SK-N-SH (cell line): ENCODE data around the gene MDH1. TPM values are rescaled to one million over a fixed set of nuclear protein-coding genes. Genes with fewer than 3 reads are reported as not detected.

Experiments used
- CTCF ChIA-PET: fragments of 300-600, 350-600 bp; formaldehyde crosslinking; extraction: SDS; loops from one replicate; lab custom pipeline; 2021; lab: Yijun Ruan, JAX
- POLR2A ChIA-PET: fragments of 350-600 bp; sonication (Branson Sonifier 250); formaldehyde crosslinking; extraction: SDS; loops from one replicate; lab custom pipeline; 2020; ENCODE audit warnings: antibody characterized with exemption, inconsistent platforms; lab: Yijun Ruan, JAX
- DNase-seq: peaks from one replicate; pipeline ENCODE4 v3.0.0; 2012
- H2AFZ ChIP-seq: fragments of 200-600 bp; sonication (generic); 2 replicates; pipeline ENCODE4 v1.8.1; 2016; ENCODE audit warnings: antibody characterized with exemption, mild to moderate bottlenecking, low read depth
- H3F3A ChIP-seq: fragments of 200-600 bp; sonication (generic); replicated peaks from 2 replicates; pipeline ENCODE3; 2016; ENCODE audit warnings: antibody characterized with exemption, mild to moderate bottlenecking; ENCODE audit not compliant: insufficient read depth
- H3K27ac ChIP-seq, 2 experiments: fragments of 200-500 bp in 1 of 2; fragments of 200-600 bp in 1 of 2; sonication (Bioruptor generic) in 1 of 2; sonication (generic), shearing (Covaris generic) in 1 of 2; 2 replicates each; pipeline versions ENCODE4 v1.5.1 to v1.6.1; 2014 to 2016; ENCODE audit warnings: low read depth in 2 of 2, inconsistent platforms in 1 of 2, low read length in 1 of 2, mild to moderate bottlenecking in 1 of 2, mixed read lengths in 1 of 2
- H3K27me3 ChIP-seq: fragments of 200-600 bp; sonication (generic), shearing (Covaris generic); 2 replicates; pipeline ENCODE4 v1.6.1; 2016; ENCODE audit warnings: mixed run types; ENCODE audit not compliant: insufficient read depth
- H3K36me3 ChIP-seq, 2 experiments: fragments of 200-500 bp in 1 of 2; fragments of 200-600 bp in 1 of 2; sonication (Bioruptor generic) in 1 of 2; sonication (generic) in 1 of 2; replicated peaks in 1 of 2; 2 replicates each; pipeline versions ENCODE3 to v1.5.1; 2014 to 2016; ENCODE audit warnings: low read length in 1 of 2, mild to moderate bottlenecking in 1 of 2; ENCODE audit not compliant: insufficient read depth in 2 of 2, control insufficient read depth in 1 of 2
- H3K4me1 ChIP-seq, 2 experiments: fragments of 200-500 bp in 1 of 2; fragments of 200-600 bp in 1 of 2; sonication (Bioruptor generic) in 1 of 2; sonication (generic), shearing (Covaris generic) in 1 of 2; 2 replicates each; pipeline versions ENCODE4 v1.5.1 to v1.6.1; 2014 to 2016; ENCODE audit warnings: low read depth in 1 of 2, low read length in 1 of 2, mixed run types in 1 of 2; ENCODE audit not compliant: insufficient read depth in 2 of 2, control insufficient read depth in 1 of 2
- H3K4me2 ChIP-seq: fragments of 200-600 bp; sonication (generic), shearing (Covaris generic); 2 replicates; pipeline ENCODE4 v1.6.1; 2017; ENCODE audit warnings: mixed run types
- H3K4me3 ChIP-seq, 2 experiments: fragments of 200-500 bp in 1 of 2; fragments of 200-600 bp in 1 of 2; sonication (Bioruptor generic) in 1 of 2; sonication (generic), shearing (Covaris generic) in 1 of 2; 2 replicates each; pipeline versions ENCODE4 v1.5.1 to v1.8.1; 2014 to 2016; ENCODE audit warnings: low read depth in 2 of 2, inconsistent platforms in 1 of 2, low read length in 1 of 2, mild to moderate bottlenecking in 1 of 2, mixed read lengths in 1 of 2, moderate library complexity in 1 of 2
- H3K79me2 ChIP-seq: fragments of 200-600 bp; sonication (generic); 2 replicates; pipeline ENCODE4 v1.8.1; 2017; ENCODE audit warnings: mild to moderate bottlenecking; ENCODE audit not compliant: insufficient read depth
- H3K9ac ChIP-seq: fragments of 200-600 bp; sonication (generic); 2 replicates; pipeline ENCODE4 v1.6.1; 2017; ENCODE audit warnings: mixed run types
- H3K9me2 ChIP-seq: fragments of 200-600 bp; sonication (generic); 2 replicates; pipeline ENCODE4 v1.6.1; 2017; ENCODE audit warnings: mixed run types
- H3K9me3 ChIP-seq: fragments of 200-600 bp; sonication (generic); 2 replicates; pipeline ENCODE4 v1.6.1; 2017; ENCODE audit warnings: mixed run types, mild to moderate bottlenecking, moderate library complexity
- H4K20me1 ChIP-seq: fragments of 200-600 bp; sonication (generic); 2 replicates; pipeline ENCODE4 v1.6.1; 2017; ENCODE audit warnings: mild to moderate bottlenecking, mixed run types; ENCODE audit not compliant: insufficient read depth
- CHD2 ChIP-seq: fragments of 150-350 bp; IDR thresholded peaks from 2 replicates; pipeline ENCODE4 v1.6.1; 2018; ENCODE audit warnings: low read length; ENCODE audit not compliant: partially characterized antibody
- CTCF ChIP-seq: fragments of 200-600 bp; sonication (generic); IDR thresholded peaks from 2 replicates; pipeline ENCODE4 v1.6.1; 2017; ENCODE audit warnings: antibody characterized with exemption, mild to moderate bottlenecking, moderate library complexity
- ELF1 ChIP-seq: IDR thresholded peaks from 2 replicates; pipeline ENCODE4 v1.4.0; 2012
- EP300 ChIP-seq, 2 experiments: IDR thresholded peaks; 2 replicates each; pipeline versions ENCODE4 v1.4.0 to v1.6.1; 2012; ENCODE audit warnings: borderline replicate concordance in 1 of 2, low read depth in 1 of 2, low read length in 1 of 2
- FOSL2 ChIP-seq: IDR thresholded peaks from 2 replicates; pipeline ENCODE4 v1.4.0; 2012; ENCODE audit warnings: low read depth, mild to moderate bottlenecking, moderate library complexity, borderline replicate concordance
- GATA2 ChIP-seq: sonication (generic); formaldehyde crosslinking; IDR thresholded peaks from 2 replicates; pipeline ENCODE4 v1.5.0; 2020; ENCODE audit warnings: mild to moderate bottlenecking, missing genetic modification reagents
- IRF3 ChIP-seq: fragments of 150-350 bp; IDR thresholded peaks from 2 replicates; pipeline ENCODE4 v1.6.1; 2016; ENCODE audit warnings: mild to moderate bottlenecking, low read depth, low read length
- MXI1 ChIP-seq: IDR thresholded peaks from 2 replicates; pipeline ENCODE4 v1.6.1; 2012; ENCODE audit warnings: mild to moderate bottlenecking, low read depth, low read length, improper control_type of control experiment
- RAD21 ChIP-seq: IDR thresholded peaks from 2 replicates; pipeline ENCODE4 v1.6.1; 2012; ENCODE audit warnings: mild to moderate bottlenecking, low read length
- RFX5 ChIP-seq: IDR thresholded peaks from 2 replicates; pipeline ENCODE4 v1.6.1; 2012; ENCODE audit warnings: mild to moderate bottlenecking, improper control_type of control experiment, low read length
- SIN3A ChIP-seq: IDR thresholded peaks from 2 replicates; pipeline ENCODE4 v1.6.1; 2012; ENCODE audit warnings: low read depth, mild to moderate bottlenecking, low read length, moderate library complexity, borderline replicate concordance
- TCF12 ChIP-seq: IDR thresholded peaks from 2 replicates; pipeline ENCODE4 v1.4.0; 2012
- TEAD4 ChIP-seq: IDR thresholded peaks from 2 replicates; pipeline ENCODE4 v1.4.0; 2012; ENCODE audit warnings: mild to moderate bottlenecking, borderline replicate concordance; ENCODE audit not compliant: insufficient read depth
- USF2 ChIP-seq: fragments of 150-350 bp; IDR thresholded peaks from 2 replicates; pipeline ENCODE4 v1.6.1; 2017; ENCODE audit warnings: antibody characterized with exemption, low read length, low read depth, borderline replicate concordance
- YY1 ChIP-seq: IDR thresholded peaks from 2 replicates; pipeline ENCODE4 v1.4.0; 2012; ENCODE audit warnings: low read depth, mild to moderate bottlenecking
- WGBS: methylation state at CpG from one replicate; pipeline ENCODE4 v1.1.6; 2017; ENCODE audit warnings: low lambda C conversion rate; 5-methylcytosine and 5-hydroxymethylcytosine counted together
- polyA plus RNA-seq, 3 experiments: library from polyadenylated mRNA; depleted of rRNA; stranded (reverse); fragments of >200 nt; gene quantifications; 2 replicates each; pipeline ENCODE4 v1.2.3, GENCODE V29; 2012

MDH1 gene
- polyA plus RNA-seq, 1 of the 3 experiments (the other 2 are of a cell fraction), result 201 TPM

GRCh38 chr2:63642946-63643345, 54.2 kb downstream of the MDH1 start:
- Histone ChIP-seq H3K36me3 (no peaks in the 10 kb centered on the region), H3K79me2 (no peaks in the 10 kb centered on the region), H3F3A (no peaks in the 10 kb centered on the region), H3K27me3 (no peaks in the 10 kb centered on the region), H3K9me2 (no peaks in the 10 kb centered on the region), H3K27ac (no peak overlapping the region), H2AFZ (no peak overlapping the region), H4K20me1 (no peaks in the 10 kb centered on the region), H3K4me2 (no peak overlapping the region), H3K4me3 (no peak overlapping the region), H3K9ac (no peak overlapping the region), H3K9me3 (no peaks in the 10 kb centered on the region), H3K4me1 (no peaks in the 10 kb centered on the region)
- POLR2A ChIA-PET, result no interaction called here
- DNase-seq, result no peak
- TF ChIP-seq IRF3, result no peak
- TF ChIP-seq RFX5, result no peak
- TF ChIP-seq TCF12, result no peak
- no peak for TF ChIP-seq FOSL2
- no peak for TF ChIP-seq TEAD4
- no peak for TF ChIP-seq ELF1
- TF ChIP-seq EP300 (IDR thresholded peaks at IDR 0.05; ENCODE audit: borderline replicate concordance in 1 of 2, low read depth in 1 of 2, low read length in 1 of 2), result no peak
- TF ChIP-seq CHD2, result no peak
- TF ChIP-seq CTCF, result no peak
- CTCF ChIA-PET, result no interaction called here
- WGBS, result 43% methylated on average over 1 of the region's 1 CpG

DNA sequence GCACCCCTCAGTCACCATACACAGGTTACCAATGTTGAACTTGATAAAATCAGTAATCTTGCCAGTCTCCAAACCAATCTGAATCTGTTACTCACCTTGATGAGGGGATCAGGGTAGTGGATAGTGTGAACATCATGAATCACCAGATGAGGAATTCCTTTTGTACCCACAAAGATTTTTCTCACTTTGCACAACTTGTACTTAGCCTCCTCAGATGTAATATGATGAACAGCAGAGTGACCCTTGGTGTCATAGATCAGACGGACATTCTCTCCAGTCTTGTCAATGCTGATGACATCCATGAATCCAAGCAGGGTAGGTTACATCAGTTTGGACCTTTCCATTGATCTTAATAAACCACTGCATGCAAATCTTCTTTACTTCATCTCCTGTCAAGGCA, 54.7 kb downstream of the MDH1 start:
- CTCF ChIA-PET, result no interaction called here
- Histone ChIP-seq H3K27ac (no peak overlapping the region), H3K9me3 (no peaks in the 10 kb centered on the region), H3K79me2 (no peaks in the 10 kb centered on the region), H2AFZ (no peak overlapping the region), H3K4me3 (no peak overlapping the region), H3K9ac (no peak overlapping the region), H3K4me2 (no peak overlapping the region), H4K20me1 (no peaks in the 10 kb centered on the region), H3K27me3 (no peaks in the 10 kb centered on the region), H3F3A (no peaks in the 10 kb centered on the region), H3K36me3 (no peaks in the 10 kb centered on the region), H3K4me1 (no peaks in the 10 kb centered on the region), H3K9me2 (no peaks in the 10 kb centered on the region)
- POLR2A ChIA-PET, result no interaction called here
- TF ChIP-seq RAD21 (no peak), YY1 (no peak), MXI1 (no peak), CTCF (no peak), USF2 (no peak), SIN3A (no peak), GATA2 (CRISPR knock-in tag) (no peak)
- no peak for DNase-seq
- 82% methylated on average over 1 of the region's 1 CpG for WGBS
